Stimulated activated CD4-positive, alpha-beta T cell treated with anti-CD3 and anti-CD28 coated beads, Interleukin-1b, Interleukin-23, amount 100 ng/mL, for 48 hours (primary cell): ENCODE results near the gene TUBA4B.
A peak's percentile ranks its signal among the peaks of the same experiment; 100 is the strongest.
"Not testable (repeated sequence)": the region's sequence is repeated elsewhere in the genome, so short reads cannot be mapped to it uniquely, and the experiment has no call there.

Experiments
- DNase-seq: peaks from one replicate; pipeline ENCODE4 v3.0.0-alpha.2; 2020

The TUBA4B gene

DNA sequence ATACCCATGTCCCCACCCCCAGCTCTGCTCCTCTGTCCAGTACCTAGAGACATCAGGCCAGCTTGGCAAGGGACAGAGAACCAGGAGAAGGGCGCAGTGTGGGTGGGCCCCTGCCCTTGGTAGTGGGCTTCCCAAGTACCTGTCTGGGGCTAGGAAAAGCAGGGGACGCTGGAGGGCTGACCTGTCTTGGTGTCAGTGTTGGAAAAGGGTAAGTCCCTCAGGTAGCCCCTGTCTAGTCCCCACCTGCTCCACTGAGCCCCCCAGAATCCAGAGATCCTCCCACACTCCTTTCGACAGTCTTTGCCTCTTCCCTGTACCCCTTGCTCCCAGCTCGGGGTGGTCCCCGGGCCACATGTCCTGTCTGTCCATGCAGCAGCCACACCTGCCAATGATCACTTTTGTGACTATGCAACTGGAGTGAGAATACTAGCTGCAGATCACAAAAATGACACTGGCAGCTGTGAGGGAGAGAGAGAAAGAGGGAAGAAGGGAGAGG lies 40.7 kb downstream of the TUBA4B start:
- no peak for DNase-seq

DNA sequence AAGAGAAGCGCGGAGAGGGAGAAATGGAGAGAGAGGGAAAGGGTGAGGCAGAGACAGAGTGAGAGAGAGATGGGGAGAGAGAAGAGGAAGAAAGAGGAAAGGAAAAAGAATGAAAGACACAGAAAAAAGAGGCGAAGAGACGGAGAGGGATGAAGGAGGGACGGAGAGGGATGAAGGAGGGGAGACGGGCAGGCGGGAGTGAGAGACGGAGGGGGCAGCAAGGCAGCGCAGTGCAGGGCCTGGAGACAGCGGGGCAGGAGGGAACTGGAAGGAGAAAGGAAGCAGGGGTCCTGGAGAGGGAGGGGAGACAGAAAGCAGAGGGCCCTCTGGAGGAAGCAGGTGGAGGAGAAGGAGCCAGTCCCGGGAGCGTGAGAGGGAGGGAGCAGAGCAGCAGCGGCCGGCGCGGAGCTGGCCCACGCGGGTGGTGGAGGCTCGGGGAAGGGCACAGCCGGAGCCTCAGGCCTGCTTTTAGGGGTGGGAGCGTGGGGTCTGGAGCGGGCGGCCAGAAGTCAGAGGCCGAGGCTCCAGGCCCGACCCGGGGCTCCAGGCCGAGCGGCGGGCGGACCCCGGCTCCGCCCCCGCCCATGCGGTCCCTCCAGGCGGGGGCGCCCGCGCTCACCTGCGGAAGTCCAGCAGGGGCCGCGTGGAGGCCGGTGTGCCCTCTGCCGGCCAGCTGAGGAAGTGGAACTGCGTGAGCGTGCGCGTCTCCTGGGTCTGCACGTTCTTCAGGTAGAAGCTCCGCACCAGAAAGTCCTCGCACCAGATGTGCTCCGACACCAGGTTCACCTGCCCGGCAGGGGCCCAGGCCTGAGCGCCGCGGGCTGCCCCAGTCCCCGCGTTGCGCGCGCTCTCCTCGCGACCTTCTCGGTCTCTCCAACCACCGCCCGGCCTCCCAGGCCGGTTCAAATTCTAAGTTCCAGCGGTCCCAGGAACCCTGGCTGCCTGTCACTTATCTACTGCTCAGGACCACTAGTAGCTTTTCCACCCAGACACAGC lies 41.6 kb downstream of the TUBA4B start:
- DNase-seq = peak; percentile 89

DNA sequence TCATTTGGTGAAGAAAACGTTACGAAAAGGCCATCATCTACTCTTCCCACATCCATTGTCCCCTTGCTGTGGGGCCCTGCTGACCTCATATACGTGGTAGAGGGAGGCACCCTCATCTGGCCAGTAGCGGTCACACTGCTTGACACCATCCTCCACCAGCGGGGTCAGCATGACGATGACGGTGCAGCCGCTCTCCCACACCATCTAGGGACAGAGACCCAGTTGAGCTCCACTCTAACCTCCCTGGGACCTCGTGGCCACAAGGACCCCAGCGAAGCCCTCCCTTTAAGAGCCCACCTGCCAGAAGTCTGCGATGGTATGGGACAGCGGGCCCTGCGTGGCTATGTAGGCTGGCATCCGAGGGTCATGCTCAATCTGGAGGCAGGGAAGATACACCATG lies 43.1 kb downstream of the TUBA4B start:
- no peak for DNase-seq

DNA sequence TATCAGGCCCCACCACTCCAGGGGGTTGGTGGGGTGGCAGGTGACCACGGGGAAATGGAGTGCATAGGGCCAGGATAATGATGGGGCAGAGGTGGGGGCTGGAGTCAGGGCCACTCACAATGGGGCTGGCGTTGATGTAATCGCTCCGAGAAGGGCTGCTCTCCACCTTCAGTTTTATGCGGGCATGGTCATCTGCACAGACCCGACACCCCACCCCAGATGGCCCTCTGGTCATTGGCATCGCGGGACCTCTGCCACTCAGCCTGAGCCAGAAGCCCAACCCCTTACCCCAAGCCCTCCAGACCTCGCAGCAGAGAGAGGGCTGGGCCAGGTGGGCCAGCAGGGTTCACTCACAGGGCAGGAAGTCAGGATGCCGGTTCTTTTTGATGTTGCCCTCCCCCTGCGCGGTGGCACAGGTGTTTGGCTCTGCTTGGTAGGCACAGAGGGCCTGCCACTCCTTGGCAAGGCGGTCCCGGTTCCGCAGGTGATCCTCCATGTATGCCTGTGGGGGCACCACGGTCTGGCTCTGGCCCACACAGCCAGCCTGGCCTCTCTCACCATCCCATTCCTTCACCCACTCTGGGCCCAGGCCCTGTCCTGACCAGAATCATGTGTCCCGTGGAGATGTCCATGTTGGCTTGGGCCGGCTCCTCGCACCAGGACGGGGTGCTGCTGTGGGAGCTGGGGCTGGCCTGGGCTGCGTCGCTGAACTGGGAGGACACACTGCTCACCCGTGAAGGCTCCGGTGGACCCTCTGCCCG lies 43.8 kb downstream of the TUBA4B start:
- DNase-seq = no peak

DNA sequence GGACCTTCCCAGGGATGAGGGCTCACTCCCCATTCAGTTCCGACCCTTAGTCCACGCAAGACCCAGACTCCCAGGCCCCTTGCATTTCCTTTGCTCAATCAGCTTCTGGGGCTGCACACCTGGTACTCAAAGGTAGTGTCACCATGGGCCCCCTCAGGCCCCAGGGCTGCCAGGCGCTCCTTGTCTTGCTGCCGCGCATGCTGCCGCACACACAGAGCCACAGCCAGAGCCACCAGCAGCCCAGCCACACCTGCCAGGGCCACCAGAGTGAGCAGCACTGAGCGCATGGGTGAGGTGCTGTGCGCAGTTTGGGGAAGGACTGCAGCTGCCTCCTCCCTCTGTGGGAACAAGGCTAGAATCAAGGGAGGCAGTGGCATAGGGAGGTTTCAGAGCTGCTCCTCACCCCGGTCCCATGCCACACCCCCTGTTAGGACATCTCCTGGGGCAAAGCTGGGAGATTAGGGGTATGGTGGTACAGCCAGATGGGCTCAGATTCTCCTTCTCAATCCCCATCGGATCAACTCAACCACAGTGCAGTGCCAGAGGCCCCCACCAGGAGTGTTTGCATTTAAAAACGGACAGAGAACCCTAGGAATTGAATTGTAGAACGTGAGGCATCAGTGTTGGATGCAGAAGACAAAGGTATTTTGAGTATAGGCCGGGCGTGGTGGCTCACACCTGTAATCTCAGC lies 44.9 kb downstream of the TUBA4B start:
- DNase-seq = no peak

DNA sequence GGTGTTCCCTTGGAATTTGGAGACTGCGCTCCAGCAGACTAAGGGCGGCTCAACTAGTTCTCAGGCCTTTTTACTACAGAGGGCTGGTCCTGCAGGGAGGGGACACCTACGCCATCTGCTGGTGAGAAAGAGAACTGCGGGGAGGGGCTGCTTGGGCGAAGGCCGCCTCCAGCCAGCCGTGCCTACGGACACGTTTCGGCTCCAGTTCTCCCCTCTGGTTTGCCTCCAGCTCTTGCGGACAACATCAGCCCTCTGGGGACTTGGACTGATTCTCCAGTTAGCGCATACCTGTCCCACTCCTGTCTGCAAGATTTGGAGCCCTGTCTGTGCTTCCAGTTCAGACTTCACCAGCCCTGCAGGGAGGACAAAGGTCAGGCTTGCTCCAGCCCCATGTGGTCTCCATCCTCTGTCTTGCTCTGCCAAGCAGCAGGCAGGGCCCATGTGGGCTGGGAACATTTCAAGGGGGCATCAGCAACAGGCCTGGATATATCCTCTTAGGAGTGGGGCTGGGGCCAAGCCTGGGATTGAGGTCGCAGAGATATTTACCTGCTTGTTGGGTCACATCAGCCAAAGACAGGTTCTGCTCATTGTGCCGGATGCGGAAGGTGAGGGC lies 45.8 kb downstream of the TUBA4B start:
- peak; percentile 87 for DNase-seq

DNA sequence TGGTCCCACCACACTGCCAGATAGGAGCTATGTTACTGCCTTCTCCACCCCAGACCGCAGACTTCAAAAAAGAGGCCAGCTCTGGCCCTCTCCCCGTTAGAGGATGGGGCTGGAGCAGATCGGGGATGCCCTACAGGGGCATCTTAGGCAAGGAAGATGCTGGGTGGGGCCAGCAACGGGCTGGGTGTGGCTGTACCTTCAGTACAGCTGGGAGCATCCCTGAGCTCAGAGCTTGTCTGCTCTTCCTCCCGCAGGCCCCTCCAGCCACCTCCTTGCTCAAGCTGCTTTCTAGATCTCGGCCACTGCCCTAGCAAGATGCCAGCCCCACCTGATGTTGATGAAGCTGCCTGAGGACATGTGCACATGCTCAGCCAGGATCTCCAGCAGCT lies 46.3 kb downstream of the TUBA4B start:
- no peak for DNase-seq

DNA sequence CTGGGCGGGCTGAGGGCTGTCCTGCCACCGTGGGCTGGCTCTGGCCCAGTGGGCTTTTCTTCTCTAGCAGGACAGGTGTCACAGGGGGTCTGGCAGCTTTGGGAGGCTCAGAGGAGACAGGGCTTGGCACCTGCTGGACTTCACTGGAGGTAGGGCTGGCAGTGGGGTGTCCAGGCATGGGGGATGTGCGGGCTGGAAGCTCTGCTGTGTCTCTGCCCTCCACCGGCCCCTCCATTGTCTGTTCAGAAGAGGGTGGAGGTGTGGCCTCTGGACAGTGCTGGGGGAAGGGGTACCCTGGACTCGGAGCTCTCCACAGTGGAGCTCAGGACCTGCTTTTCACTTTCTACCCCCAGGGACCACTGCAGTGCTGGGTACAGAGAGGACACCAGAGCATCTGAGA lies 47.0 kb downstream of the TUBA4B start:
- DNase-seq = no peak

DNA sequence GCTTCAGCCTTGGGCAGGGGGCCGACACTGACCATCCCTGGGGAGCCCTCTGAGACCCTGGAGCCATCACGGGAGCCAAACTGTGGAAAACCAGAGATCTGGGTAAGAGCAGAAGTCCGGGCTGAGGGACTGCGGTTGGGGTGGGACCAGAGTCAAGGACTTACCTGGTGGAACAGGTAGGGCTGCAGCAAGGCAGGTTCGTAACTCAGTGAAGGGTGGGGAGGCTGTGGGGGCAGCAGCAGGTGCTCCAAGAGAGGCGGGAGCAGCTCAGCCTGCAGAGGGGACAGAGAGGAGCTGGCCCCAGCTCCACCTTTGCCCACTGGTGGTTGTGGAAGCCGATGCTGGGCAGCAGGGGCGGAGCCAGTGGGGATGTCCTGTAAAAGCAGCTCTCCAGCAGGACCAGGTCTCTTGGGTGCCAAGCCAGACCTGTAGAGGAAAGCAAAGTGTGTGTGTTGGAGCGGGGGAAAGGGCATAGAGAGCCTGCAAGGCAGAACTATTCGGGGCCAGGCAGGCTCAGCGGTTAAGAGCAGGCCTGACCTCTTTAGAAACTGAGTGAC lies 49.4 kb downstream of the TUBA4B start:
- no peak for DNase-seq

DNA sequence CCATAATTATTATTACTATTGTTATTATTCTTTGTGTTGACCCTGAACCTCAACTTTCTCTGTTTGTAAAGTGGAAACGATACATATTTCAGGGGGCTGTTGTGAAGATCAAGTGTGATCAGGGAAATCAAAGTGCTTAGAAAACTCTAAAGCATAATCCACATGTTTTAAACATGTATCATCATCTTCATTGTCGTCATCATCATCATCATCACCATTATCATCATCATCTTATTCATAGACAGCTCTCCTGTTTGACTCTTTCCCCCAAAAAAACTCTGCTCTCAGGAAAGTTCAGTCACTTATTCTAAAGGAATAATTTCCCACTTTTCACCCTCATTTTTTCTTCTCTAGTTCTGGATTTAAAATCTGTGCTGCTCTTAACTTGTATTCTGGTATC lies 51.2 kb downstream of the TUBA4B start:
- DNase-seq = no peak

DNA sequence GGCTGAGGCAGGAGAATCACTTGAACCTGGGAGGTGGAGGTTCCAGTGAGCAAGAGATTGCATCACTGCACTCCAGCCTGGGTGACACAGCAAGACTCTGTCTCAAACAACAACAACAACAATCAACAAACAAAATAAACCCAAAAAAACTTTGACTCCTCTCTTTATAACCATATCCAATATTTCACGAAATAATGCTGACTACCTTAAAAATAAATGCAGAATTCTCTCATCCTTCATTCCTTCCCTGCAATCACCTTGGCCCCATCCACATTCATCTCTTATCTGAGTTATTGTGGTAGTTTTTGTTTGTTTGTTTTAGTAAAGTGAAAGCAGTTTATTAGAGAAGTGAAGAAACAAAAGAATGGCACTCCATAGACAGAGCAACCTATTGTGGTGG lies 53.0 kb downstream of the TUBA4B start:
- DNase-seq = no peak

DNA sequence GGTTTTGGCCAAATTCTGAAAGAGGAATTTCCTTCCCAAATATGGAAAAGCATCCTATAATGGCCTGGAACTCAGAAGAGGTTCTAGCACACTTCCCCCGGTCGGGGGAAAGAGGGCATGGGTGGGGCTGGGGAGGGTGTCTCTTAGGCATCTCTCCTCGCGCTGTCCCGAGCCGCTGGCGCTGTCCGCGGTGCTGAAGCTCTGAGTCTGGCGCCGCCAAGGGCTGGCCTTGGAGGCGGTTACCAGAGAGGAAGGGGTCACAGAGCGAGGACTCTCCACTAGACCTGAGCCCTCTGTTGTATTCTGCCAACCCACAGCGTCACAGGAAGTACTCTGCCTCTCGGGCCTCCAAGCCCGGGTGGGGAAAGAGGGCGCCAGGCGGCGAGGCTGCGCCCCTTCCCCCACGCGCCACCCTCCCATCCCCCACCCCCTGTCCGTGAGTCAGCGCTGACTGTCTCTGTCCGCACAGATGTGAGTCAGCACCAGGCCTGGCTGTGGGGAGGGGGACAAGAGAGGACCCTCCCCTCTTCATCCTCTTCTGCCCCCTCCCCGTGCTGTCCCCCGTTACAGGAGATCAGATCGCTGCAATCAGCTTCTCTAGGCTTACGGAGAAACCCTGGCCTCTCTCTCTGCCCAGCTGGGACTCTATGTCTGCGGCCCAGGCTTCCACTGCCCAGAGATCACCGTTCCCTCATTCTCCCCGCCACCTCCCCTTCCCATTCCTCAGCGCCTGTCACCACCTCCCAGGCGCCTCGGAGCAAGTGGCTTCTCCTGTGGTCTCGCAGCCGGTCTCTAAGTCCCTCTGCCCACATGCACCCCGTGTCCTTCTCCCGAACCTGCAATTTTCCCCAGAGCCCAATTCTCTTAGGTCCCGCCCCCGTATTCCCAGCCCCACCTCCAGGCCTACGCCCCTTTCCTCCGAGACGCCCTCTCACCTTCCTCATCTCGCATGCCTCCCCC lies 55.4 kb downstream of the TUBA4B start:
- peak; percentile 66 for DNase-seq

DNA sequence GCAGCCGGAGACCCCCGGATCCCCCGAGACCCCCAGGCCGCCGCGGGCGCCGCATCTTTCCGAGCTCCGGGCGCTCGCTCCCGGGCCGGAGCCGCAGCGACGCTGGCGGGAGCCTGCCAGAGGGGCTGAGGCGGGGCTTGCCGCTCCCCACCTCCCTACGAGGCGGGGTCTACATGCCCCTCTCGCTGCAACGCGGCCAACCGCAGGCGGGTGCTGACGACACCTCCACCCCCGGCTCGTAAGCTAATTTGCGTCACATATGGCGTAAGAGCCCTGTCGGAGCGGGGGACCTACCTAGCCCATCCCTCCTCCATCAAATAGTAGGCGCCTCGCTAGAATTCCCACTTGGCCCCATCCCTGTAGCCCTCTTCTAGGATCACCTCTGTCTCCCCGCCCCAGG lies 56.2 kb downstream of the TUBA4B start, which contains the start of gene PTPRN:
Gene PTPRN, minus strand, starts transcription at position 124 of the 400 bp plus-strand sequence. Its CDS starts 69 bp downstream, at position 55.
- DNase-seq = no peak

DNA sequence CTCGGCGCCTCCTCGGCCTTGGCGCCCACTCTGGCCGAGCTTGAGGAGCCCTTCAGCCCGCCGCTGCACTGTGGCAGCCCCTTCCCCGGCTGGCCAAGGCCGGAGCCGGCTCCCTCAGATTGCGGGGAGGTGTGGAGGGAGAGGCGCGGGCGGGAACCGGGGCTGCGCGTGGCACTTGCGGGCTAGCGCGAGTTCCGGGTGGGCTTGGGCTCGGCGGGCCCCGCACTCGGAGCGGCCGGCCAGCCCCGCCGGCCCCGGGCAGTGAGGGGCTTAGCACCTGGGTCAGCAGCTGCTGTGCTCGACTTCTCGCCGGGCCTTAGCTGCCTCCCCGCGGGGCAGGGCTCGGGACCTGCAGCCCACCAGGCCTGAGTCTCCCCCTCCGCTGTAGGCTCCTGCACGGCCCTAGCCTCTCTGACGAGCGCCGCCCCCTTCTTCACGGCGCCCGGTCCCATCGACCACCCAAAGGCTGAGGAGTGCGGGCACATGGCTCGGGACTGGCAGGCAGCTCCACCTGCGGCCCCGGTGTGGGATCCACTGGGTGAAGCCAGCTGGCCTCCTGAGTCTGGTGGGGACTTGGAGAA lies 59.7 kb downstream of the TUBA4B start:
- not testable (repeated sequence) for DNase-seq

DNA sequence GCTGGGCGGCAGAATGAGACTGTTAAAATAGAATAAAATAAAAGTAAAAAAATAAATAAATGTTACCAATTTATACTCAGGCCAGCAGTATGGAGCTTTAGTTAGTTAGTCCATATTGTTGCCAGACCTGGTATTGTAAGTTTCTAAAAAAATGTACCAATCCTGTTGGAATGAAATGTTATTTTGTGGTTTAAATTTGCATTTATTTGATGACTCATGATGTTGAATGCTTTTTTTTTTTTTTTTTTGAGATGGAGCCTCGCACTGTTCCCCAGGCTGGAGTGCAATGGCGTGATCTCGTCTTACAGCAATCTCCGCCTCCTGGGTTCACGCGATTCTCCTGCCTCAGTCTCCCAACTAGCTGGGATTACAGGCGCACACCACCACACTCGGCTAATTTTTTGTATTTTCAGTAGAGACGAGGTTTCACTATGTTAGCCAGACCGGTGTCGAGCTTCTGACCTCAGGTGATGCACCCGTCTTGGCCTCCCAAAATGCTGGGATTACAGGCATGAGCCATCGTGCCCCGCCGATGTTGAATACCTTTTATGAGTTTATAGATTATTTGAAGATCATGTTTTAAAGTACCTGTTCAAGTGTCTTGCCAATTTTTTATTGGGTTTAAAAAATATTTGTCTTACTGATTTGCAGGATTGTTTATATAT lies 61.9 kb downstream of the TUBA4B start:
- no peak for DNase-seq
